H1 (cell line): ENCODE measurements around the gene RABGGTA. TPM values are rescaled to one million over a fixed set of nuclear protein-coding genes. Genes with fewer than 3 reads are reported as not detected.

Experiments
- ASH2L ChIP-seq: fragments of 200-600, 300-600 bp; sonication (generic); IDR thresholded peaks from one replicate; pipeline ENCODE4 v1.7.1; 2017; ENCODE audit warnings: low read length
- CHD7 ChIP-seq: fragments of 300-600 bp; sonication (generic); IDR thresholded peaks from 2 replicates; pipeline ENCODE4 v1.7.1; 2012; ENCODE audit warnings: low read length, moderate library complexity, mild to moderate bottlenecking, inconsistent platforms; ENCODE audit not compliant: insufficient replicate concordance
- EZH2 ChIP-seq: fragments of 200-600 bp; sonication (generic); IDR thresholded peaks from 2 replicates; pipeline ENCODE4 v1.7.1; 2012; ENCODE audit warnings: low read depth, mild to moderate bottlenecking, moderate library complexity, low read length, inconsistent platforms; ENCODE audit not compliant: severe bottlenecking
- RNF2 ChIP-seq: fragments of 200-900, 300-1000 bp; sonication (generic); IDR thresholded peaks from 2 replicates; pipeline ENCODE4 v1.7.1; 2016; ENCODE audit warnings: borderline replicate concordance, low read depth, mild to moderate bottlenecking, antibody characterized with exemption, low read length; ENCODE audit not compliant: poor library complexity, severe bottlenecking; ENCODE audit errors: missing control alignments
- SP2 ChIP-seq: IDR thresholded peaks from 2 replicates; pipeline ENCODE4 v1.6.1; 2012; ENCODE audit warnings: mild to moderate bottlenecking, low read length, inconsistent platforms
- TEAD4 ChIP-seq: IDR thresholded peaks from 2 replicates; pipeline ENCODE4 v1.6.1; 2012; ENCODE audit warnings: low read depth, low read length, inconsistent platforms, mixed read lengths
- polyA plus RNA-seq, 7 experiments: library from polyadenylated mRNA; depleted of rRNA in 3 of 7; stranded (reverse) in 5 of 7; unstranded in 2 of 7; fragments of >200 nt in 5 of 7; fragments of 200-250 nt in 2 of 7; gene quantifications; 1 replicate in 5 of 7; 2 replicates in 1 of 7; 4 replicates in 1 of 7; pipeline versions ENCODE4 v1.2.1 to v1.2.3, GENCODE V29; 2011 to 2013; ENCODE audit warnings: missing spikeins in 2 of 7, mixed read lengths in 2 of 7
- total RNA-seq: library from RNA; stranded (reverse); fragmentation: NEBNext Ultra II Directional; extraction: Animal tissue kit (Norgen Biotek cat#: 25700); gene quantifications from 2 replicates; pipeline ENCODE4 v1.2.1, GENCODE V29; 2021

The RABGGTA gene
- total and polyA plus RNA-seq, 2 of the 8 experiments (the other 6 are each of a cell fraction or from before 2014, with no cell fraction given): 16.0 to 49.8 TPM

DNA sequence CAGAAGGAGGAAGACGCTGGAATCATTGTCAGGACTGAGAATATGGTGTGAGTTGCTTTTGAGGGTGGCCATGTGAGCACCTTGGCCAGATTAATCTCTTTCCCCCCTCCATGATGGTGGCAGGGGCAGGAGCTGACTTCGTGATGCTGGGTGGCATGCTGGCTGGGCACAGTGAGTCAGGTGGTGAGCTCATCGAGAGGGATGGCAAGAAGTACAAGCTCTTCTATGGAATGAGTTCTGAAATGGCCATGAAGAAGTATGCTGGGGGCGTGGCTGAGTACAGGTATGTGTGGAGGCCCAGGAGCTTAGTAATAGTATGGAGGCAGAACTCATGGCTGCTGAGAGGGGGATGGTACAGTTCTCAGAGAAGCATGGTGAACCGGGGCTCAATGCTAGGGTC is 33.3 kb downstream of the RABGGTA start (continued):
- TF ChIP-seq CHD7 (no peak), ASH2L (no peak), TEAD4 (no peak), SP2 (no peak), EZH2 (no peak), RNF2 (no peak)
